ENCODE results near the gene NBDY. TPM values are rescaled to one million over a fixed set of nuclear protein-coding genes. Genes with fewer than 3 reads are reported as not detected.

The NBDY gene
- total and polyA plus RNA-seq, 2 of the 4 experiments (the other 2 are of a cell fraction) = 3.2 to 61.5 TPM

GRCh38 chrX:56791456-56791855 lies 62.4 kb downstream of the NBDY start:
- dilution Hi-C loops (cut with HindIII; ENCODE audit: low sequenced_read_pairs, unreplicated experiment) = no loop called here
- no peak overlapping the region for H2AK9ac ChIP-seq (replicated peaks; ENCODE audit: low read depth, low read length, poor library complexity)
- no peaks in the 10 kb centered on the region for H3K9me3 ChIP-seq (ENCODE audit: control insufficient read depth, insufficient read depth, low read length)
- no peaks in the 10 kb centered on the region for H3K4me1 ChIP-seq (ENCODE audit: control insufficient read depth, insufficient read depth, low read length)
- H3K4me2 ChIP-seq (ENCODE audit: low read depth, low read length) = no peak overlapping the region
- no peak overlapping the region for H4K8ac ChIP-seq (ENCODE audit: low read depth in 2 of 2, low read length in 2 of 2)
- no peak overlapping the region for H2BK120ac ChIP-seq (ENCODE audit: low read depth, low read length)
- H3K56ac ChIP-seq (ENCODE audit: extremely low read depth, insufficient read depth, low read length) = no peak overlapping the region
- no peak overlapping the region for H3K14ac ChIP-seq (replicated peaks; ENCODE audit: low read depth, low read length)
- peaks cover 3% of the 10 kb centered on the region; the same call in 1 of the 2 replicates for H3K27me3 ChIP-seq (ENCODE audit: control insufficient read depth, insufficient read depth, low read length)
- POLR2A ChIA-PET (ENCODE audit: unreplicated experiment) = no interaction called here
- WGBS, 2 experiments (ENCODE audit: extremely low coverage in 2 of 2, insufficient read length in 1 of 2) = 86% methylated on average over 2 of the region's 3 CpGs; no CpG with 5 or more reads in 1 of the 2 experiments
- no peak overlapping the region for H4K5ac ChIP-seq (ENCODE audit: low read depth, low read length)
- H2BK20ac ChIP-seq (ENCODE audit: low read depth, low read length) = no peak overlapping the region
- DNase-seq (no peak), ATAC-seq (ENCODE audit: low read depth) (no peak)
- H3K36me3 ChIP-seq (ENCODE audit: control insufficient read depth, insufficient read depth, low read length) = peaks cover 6% of the 10 kb centered on the region; the same call in 1 of the 2 replicates
- H3K9ac ChIP-seq (ENCODE audit: low read depth, low read length) = no peak overlapping the region
- H2AFZ ChIP-seq (replicated peaks; ENCODE audit: low read length, poor library complexity) = no peak overlapping the region
- no TSS peak for BruUV-seq (replicated peaks)
- CTCF ChIA-PET = no interaction called here
- in situ Hi-C loops (cut with MboI; ENCODE audit: low sequenced_read_pairs) = no loop called here
- TF ChIP-seq NFE2L2 (IDR thresholded peaks at IDR 0.05; ENCODE audit: low read depth, low read length) (no peak), POLR2A (IDR thresholded peaks at IDR 0.05; ENCODE audit: low read depth, low read length) (no peak), RCOR1 (IDR thresholded peaks at IDR 0.05; ENCODE audit: insufficient replicate concordance, low read length) (no peak), RAD21 (IDR thresholded peaks at IDR 0.05; ENCODE audit: low read length) (no peak), MAFK (IDR thresholded peaks at IDR 0.05; ENCODE audit: low read depth, low read length) (no peak), FOS (IDR thresholded peaks at IDR 0.05; ENCODE audit: low read depth, low read length) (no peak), MAZ (IDR thresholded peaks at IDR 0.05; ENCODE audit: borderline replicate concordance, low read depth, low read length) (no peak), MXI1 (IDR thresholded peaks at IDR 0.05; ENCODE audit: borderline replicate concordance, low read depth, low read length) (no peak), BHLHE40 (IDR thresholded peaks at IDR 0.05; ENCODE audit: low read depth, low read length) (no peak), SMC3 (IDR thresholded peaks at IDR 0.05; ENCODE audit: low read depth, low read length) (no peak), RFX5 (IDR thresholded peaks at IDR 0.05; ENCODE audit: low read depth, low read length) (no peak), CEBPB (IDR thresholded peaks at IDR 0.05; ENCODE audit: low read depth, low read length) (no peak), USF2 (IDR thresholded peaks at IDR 0.05; ENCODE audit: low read depth, low read length) (no peak), CHD1 (IDR thresholded peaks at IDR 0.05; ENCODE audit: low read depth, low read length) (no peak), CTCF (conservative IDR thresholded peaks at IDR 0.05; ENCODE audit: low read depth, low read length) (no peak), ELK1 (IDR thresholded peaks at IDR 0.05; ENCODE audit: borderline replicate concordance, low read depth, low read length) (no peak)
- 0 out of 4 replicates have a peak, but pooled peaks cover 0 to 3% of the 10 kb centered on the region in 2 experiments for H3K79me1 ChIP-seq (ENCODE audit: low read depth in 1 of 2, low read length in 2 of 2)
- no peaks in the 10 kb centered on the region for H4K20me1 ChIP-seq (ENCODE audit: insufficient read depth, low read length)
- H4K91ac ChIP-seq (ENCODE audit: insufficient read depth, low read depth, low read length) = no peak overlapping the region
- intact Hi-C loops (cut with micrococcal nuclease) = no loop called here
- no peak overlapping the region for H3K23ac ChIP-seq (ENCODE audit: low read depth, low read length)
- no peak overlapping the region for H3K18ac ChIP-seq (ENCODE audit: low read depth, low read length)
- H2AK5ac ChIP-seq (ENCODE audit: low read depth, low read length) = no peak overlapping the region
- H2BK15ac ChIP-seq (ENCODE audit: low read depth, low read length) = no peak overlapping the region
- H3K4me3 ChIP-seq (ENCODE audit: insufficient read depth, low read depth, low read length) = no peak overlapping the region
- H3K9me1 ChIP-seq (ENCODE audit: insufficient read depth, low read length) = no peaks in the 10 kb centered on the region
- H3K27ac ChIP-seq (ENCODE audit: insufficient read depth, low read length) = no peak overlapping the region
- H3K4ac ChIP-seq (ENCODE audit: low read depth, low read length) = no peak overlapping the region
- H2BK5ac ChIP-seq (ENCODE audit: low read depth, low read length, poor library complexity, severe bottlenecking) = no peak overlapping the region

All from IMR-90 (cell line).